ENCODE results near the gene STX2.
"Not testable (repeated sequence)": the region's sequence is repeated elsewhere in the genome, so short reads cannot be mapped to it uniquely, and the experiment has no call there.

STX2 gene

GRCh38 chr12:130838951-130839769, at the start of gene STX2:
Gene STX2, minus strand, starts transcription at chr12:130839250. Its CDS starts 151 bp downstream, at chr12:130839099.
- peak; percentile 86 for DNase-seq

GRCh38 chr12:130887190-130887589, 48.1 kb upstream of the STX2 start:
- DNase-seq, result not testable (repeated sequence)

GRCh38 chr12:130881548-130881947, 42.5 kb upstream of the STX2 start:
- no peak for DNase-seq

GRCh38 chr12:130881046-130881445, 42.0 kb upstream of the STX2 start:
- DNase-seq, result no peak

- DNase-seq, result no peak
Measured at GRCh38 chr12:130880411-130880885, 41.4 kb upstream of the STX2 start.

GRCh38 chr12:130879781-130880389, 40.8 kb upstream of the STX2 start:
- no peak for DNase-seq

GRCh38 chr12:130879212-130879686, 40.2 kb upstream of the STX2 start:
- DNase-seq, result no peak

GRCh38 chr12:130878193-130879185, 39.4 kb upstream of the STX2 start:
- no peak for DNase-seq

GRCh38 chr12:130877333-130877732, 38.3 kb upstream of the STX2 start:
- no peak for DNase-seq

- DNase-seq, result no peak
Measured at GRCh38 chr12:130876758-130877157, 37.7 kb upstream of the STX2 start.

GRCh38 chr12:130876297-130876696, 37.2 kb upstream of the STX2 start:
- DNase-seq, result no peak

- not testable (repeated sequence) for DNase-seq
Measured at GRCh38 chr12:130875708-130876107, 36.7 kb upstream of the STX2 start.

- no peak for DNase-seq
Measured at GRCh38 chr12:130875193-130875592, 36.1 kb upstream of the STX2 start.

GRCh38 chr12:130874696-130875095, 35.6 kb upstream of the STX2 start:
- no peak for DNase-seq

GRCh38 chr12:130873825-130874224, 34.8 kb upstream of the STX2 start:
- no peak for DNase-seq

- no peak for DNase-seq
Measured at GRCh38 chr12:130873106-130873795, 34.2 kb upstream of the STX2 start.

GRCh38 chr12:130872179-130873096, 33.4 kb upstream of the STX2 start:
- DNase-seq, result no peak

GRCh38 chr12:130871286-130872178, 32.5 kb upstream of the STX2 start, which contains the start of gene RAN:
Gene RAN, plus strand, starts transcription at chr12:130872066. Its CDS starts 528 bp downstream, at chr12:130872594.
- peak; percentile 87 for DNase-seq

GRCh38 chr12:130870442-130871285, 31.6 kb upstream of the STX2 start:
- DNase-seq, result no peak

All from T1000 (cell line).